ENCODE results near the gene TRAFD1. TPM values are rescaled to one million over a fixed set of nuclear protein-coding genes. Genes with fewer than 3 reads are reported as not detected.
A peak's percentile ranks its signal among the peaks of the same experiment; 100 is the strongest.

Gene TRAFD1
- total and polyA plus RNA-seq, 2 of the 13 experiments (the other 11 are each of a cell fraction or from before 2014, with no cell fraction given), result 9.5 to 20.9 TPM

- TF ChIP-seq PHF21A (CRISPR knock-in tag; IDR thresholded peaks at IDR 0.05), result no peak
- TF ChIP-seq MAFG (CRISPR knock-in tag; IDR thresholded peaks at IDR 0.05), result no peak
- TF ChIP-seq DRAP1 (CRISPR knock-in tag; IDR thresholded peaks at IDR 0.05), result peak; percentile 58
- peak; percentile 22; the same call in 1 of the 2 replicates for TF ChIP-seq MYPOP (CRISPR knock-in tag; IDR thresholded peaks at IDR 0.05)
- TF ChIP-seq NONO (IDR thresholded peaks at IDR 0.05), result no peak
- peak; percentile 15; the same call in 1 of the 2 replicates for TF ChIP-seq NONO (CRISPR knock-in tag; conservative IDR thresholded peaks at IDR 0.05)
- TF ChIP-seq IRF1 (CRISPR knock-in tag; IDR thresholded peaks at IDR 0.05; ENCODE audit: low read depth), result no peak; the same call in 1 of the 2 replicates
- peak; percentile 72 for TF ChIP-seq HOXA3 (CRISPR knock-in tag; IDR thresholded peaks at IDR 0.05)
- no peak for TF ChIP-seq NR2F6 (IDR thresholded peaks at IDR 0.05)
- peak; percentile 14; the same call in 1 of the 2 replicates for TF ChIP-seq NR2F6 (CRISPR knock-in tag; IDR thresholded peaks at IDR 0.05)
- TF ChIP-seq SALL2 (CRISPR knock-in tag; IDR thresholded peaks at IDR 0.05), result 0 out of 2 replicates have a peak, but pooled peaks have one; percentile 62
- peak; percentile 65; the same call in 1 of the 2 replicates for TF ChIP-seq TFDP1 (CRISPR knock-in tag; IDR thresholded peaks at IDR 0.05; ENCODE audit: borderline replicate concordance)
- TF ChIP-seq MYC (CRISPR knock-in tag; IDR thresholded peaks at IDR 0.05; ENCODE audit: borderline replicate concordance), result peak; percentile 94
- TF ChIP-seq SP2 (CRISPR knock-in tag; IDR thresholded peaks at IDR 0.05), result peak; percentile 12; the same call in 1 of the 2 replicates
- peak; percentile 90 for TF ChIP-seq RBFOX2 (IDR thresholded peaks at IDR 0.05; ENCODE audit: low read depth, low read length)
- TF ChIP-seq ZNF558 (CRISPR knock-in tag; IDR thresholded peaks at IDR 0.05; ENCODE audit: borderline replicate concordance), result peak; percentile 88; the same call in 1 of the 2 replicates
- 0 out of 2 replicates have a peak, but pooled peaks have one; percentile 37 for TF ChIP-seq NR2C2 (CRISPR knock-in tag; IDR thresholded peaks at IDR 0.05; ENCODE audit: borderline replicate concordance)
- 0 out of 2 replicates have a peak, but pooled peaks have one; percentile 12 for TF ChIP-seq PPARG (CRISPR knock-in tag; conservative IDR thresholded peaks at IDR 0.05)
- 0 out of 2 replicates have a peak, but pooled peaks have one; percentile 50 for TF ChIP-seq MXD3 (CRISPR knock-in tag; IDR thresholded peaks at IDR 0.05)
- TF ChIP-seq NFAT5 (CRISPR knock-in tag; IDR thresholded peaks at IDR 0.05), result peak; percentile 84; the same call in 1 of the 2 replicates
Observed at GRCh38 chr12:112108202-112109079, 16.9 kb upstream of the TRAFD1 start, which contains the start of gene NAA25 (continued).
